SK-N-MC (cell line): ENCODE results near the gene SQSTM1.

Experiments used
- EZH2 ChIP-seq: fragments of 200-600 bp; sonication (generic); IDR thresholded peaks from one replicate; pipeline ENCODE4 v1.6.1; 2017; ENCODE audit warnings: antibody characterized with exemption
- FOXP2 ChIP-seq: optimal IDR thresholded peaks from 2 replicates; pipeline ENCODE3; 2011; ENCODE audit warnings: mild to moderate bottlenecking, moderate library complexity; ENCODE audit not compliant: insufficient read depth; ENCODE audit errors: extremely low read length, control extremely low read depth
- POLR2AphosphoS5 ChIP-seq: IDR thresholded peaks from 2 replicates; pipeline ENCODE4 v1.6.1; 2012; ENCODE audit warnings: mild to moderate bottlenecking, low read depth, low read length, borderline replicate concordance

GRCh38 chr5:179875741-179876609, 55.3 kb downstream of the SQSTM1 start:
- TF ChIP-seq EZH2: no peak
- no peak for TF ChIP-seq POLR2AphosphoS5
- TF ChIP-seq FOXP2: no peak
